Limb (tissue), 2 donors: ENCODE data around the gene CDC14B.
"Not testable (repeated sequence)": the region's sequence is repeated elsewhere in the genome, so short reads cannot be mapped to it uniquely, and the experiment has no call there.

Experiments used
- DNase-seq, 2 donors: peaks; one replicate each; pipeline ENCODE4 v3.0.0-alpha.2; 2016; ENCODE audit errors: extremely low spot score in 2 of 2

Gene CDC14B

GRCh38 chr9:96550659-96551058, 69.0 kb downstream of the CDC14B start:
- DNase-seq: no peak

DNA sequence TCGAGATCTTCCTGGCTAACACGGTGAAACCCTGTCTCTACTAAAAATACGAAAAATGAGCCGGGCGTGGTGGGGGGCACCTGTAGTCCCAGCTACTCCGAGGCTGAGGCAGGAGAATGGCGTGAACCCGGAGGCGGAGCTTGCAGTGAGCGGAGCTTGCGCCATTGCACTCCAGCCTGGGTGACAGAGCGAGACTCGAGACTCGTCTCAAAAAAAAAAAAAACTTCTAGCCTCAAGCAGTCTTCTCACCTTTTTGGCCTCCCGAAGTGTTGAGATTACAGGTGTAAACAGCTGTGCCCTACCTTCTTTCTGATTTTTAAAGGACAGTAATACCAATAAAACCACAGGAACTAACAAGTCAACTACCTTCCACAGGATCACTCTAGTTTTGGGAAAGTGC, 76.5 kb downstream of the CDC14B start:
- not testable (repeated sequence) for DNase-seq

DNA sequence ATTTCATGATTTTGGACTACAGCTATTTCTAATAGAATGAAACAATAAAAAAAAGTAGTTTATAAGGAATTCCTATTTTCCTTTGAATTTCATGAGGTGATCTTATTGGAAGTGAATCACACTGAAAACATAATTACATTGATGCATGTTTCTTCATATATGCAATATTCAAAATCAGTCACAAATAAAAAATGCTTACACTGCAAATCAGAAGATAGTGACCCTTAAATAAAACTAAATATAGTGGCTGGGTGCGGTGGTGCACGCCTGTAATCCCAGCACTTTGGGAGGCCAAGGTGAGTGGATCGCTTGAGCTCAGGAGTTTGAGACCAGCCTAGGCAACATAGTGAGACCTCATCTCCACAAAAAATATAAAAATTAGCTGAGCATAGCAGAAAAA, 79.5 kb downstream of the CDC14B start:
- DNase-seq: no peak

DNA sequence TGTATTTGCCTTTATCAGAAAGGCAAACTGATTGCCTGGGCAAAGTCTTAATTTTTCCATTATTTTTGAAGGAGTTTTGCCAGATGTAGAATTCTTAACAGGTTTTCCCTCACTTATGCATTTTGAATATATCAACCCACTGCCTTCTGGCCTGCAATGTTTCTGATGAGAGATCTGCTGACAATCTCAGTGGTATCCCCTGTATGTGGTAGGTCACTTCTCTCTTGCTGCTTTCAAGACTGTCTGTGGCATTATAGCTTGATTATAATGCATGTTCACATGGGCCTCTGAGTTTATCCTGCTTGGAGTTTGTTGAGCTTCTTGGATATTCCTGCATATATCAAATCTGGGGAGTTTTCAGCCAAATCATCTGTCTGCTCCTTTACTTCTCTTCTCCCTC, 87.5 kb downstream of the CDC14B start:
- no peak for DNase-seq

DNA sequence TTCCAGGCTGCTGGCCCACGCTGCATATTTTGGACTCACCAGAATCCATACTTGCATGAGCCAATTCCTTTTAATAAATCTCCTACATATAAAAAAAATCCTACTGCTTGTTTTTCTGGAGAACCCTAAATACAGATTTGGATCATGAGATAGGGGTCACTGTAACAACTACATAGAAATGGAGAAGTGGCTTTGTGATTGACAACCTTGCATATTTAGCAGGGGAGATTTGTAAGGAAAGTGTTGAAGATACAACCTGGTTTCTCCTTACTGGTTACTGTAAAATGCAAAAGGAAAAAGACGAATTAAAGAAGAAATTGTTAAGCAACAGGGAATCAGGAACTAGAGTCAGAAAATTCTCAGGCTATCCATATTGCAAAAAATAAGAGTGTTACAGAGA, 94.9 kb downstream of the CDC14B start:
- DNase-seq: no peak

DNA sequence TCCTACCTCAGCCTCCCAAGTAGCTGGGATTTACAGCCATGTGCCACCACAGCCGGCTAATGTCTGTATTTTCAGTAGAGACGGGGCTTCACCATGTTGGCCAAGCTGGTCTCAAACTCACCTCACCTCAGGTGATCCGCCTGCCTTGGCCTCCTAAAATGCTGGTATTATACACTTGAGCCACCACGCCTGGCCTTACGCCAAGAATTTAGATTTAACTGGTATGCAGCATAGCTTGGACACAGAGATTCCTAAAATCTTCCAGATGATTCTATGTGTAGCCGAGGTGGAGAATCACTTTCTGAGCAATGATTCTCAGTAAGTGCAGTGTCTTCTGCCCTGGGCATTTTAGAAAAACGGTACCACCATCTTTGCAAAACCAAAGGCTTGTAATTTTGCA, 95.6 kb downstream of the CDC14B start:
- DNase-seq: no peak

- DNase-seq: no peak
Measured at GRCh38 chr9:96523374-96523773, 96.3 kb downstream of the CDC14B start.

GRCh38 chr9:96522366-96522765, 97.3 kb downstream of the CDC14B start:
- DNase-seq: no peak

- DNase-seq: no peak
Measured at GRCh38 chr9:96519787-96520186, 99.9 kb downstream of the CDC14B start.

DNA sequence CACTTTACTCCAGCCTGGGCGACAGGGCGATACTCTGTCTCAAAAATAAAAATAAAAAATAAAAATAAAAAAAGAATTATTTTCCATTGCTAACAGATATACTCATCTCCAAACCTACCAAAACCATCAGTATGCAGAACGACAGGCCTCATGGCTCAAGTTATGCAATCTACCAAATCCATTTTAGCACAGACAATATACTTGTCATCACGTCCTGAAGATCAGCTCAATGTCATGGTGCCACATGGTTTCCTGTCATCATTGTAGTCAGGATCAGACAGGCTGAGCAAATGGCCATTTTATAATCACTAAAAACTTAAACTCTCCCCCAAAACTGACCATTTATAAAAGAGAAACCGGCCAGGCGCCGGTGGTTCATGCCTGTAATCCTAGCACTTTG, 100.5 kb downstream of the CDC14B start:
- DNase-seq: no peak

DNA sequence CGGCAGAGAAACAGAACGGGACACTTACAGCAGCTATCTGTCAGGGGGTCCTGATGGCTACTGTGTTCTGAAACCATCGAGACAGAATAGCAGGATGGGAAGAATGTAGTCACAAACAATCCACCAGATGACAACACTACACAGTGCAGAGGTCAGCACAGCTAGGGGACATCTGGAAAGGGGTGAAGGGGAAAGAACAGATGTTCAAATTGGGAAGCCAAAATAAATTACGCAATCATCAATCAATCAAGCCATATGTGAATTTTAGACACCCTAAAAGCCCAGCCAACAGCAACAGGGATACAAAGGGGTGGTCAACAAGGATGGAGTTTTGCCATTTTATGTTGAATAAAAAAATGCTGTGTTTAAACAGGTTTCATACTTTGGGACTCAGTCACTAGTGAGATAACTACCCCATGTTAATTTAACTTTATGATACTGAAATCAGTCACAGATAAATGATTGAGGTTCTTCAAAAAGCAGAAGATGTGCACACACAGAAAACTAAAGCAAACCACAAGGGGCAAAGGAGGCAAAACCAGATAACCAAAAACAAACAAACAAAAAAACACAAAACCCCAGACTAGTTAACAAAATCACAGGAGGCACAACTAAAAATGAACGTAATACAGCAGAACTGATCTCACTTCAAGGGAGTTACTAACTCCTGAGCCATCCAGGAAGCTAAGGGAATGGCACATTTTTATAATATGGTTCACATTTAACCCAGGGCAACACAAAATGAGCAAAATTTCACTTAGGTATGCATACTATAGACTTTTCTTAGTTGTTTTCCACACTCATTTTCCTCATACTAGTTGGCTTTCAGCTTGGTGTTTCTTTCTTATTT, 103.8 kb downstream of the CDC14B start:
- DNase-seq: no peak

DNA sequence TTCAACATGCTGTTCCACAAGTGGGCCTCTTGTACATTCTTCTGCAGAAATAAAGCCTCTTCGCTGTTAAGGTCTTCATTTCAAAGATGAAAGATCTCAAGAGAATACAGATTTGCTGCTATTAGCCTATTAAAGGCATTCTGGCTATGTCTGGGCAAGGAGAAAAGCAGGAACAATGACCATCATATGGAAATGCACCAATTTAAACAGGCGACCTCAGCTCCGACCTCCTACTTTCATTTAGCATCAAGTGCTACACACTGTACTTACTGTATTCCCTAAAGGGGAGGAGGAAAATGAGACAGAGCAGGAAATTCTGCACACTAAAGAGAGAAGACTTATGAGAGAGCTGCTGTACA, 104.9 kb downstream of the CDC14B start:
- no peak for DNase-seq

- DNase-seq: peak in 1 of 2 donors; percentile 8
Measured at GRCh38 chr9:96514108-96514799, 105.4 kb downstream of the CDC14B start.

DNA sequence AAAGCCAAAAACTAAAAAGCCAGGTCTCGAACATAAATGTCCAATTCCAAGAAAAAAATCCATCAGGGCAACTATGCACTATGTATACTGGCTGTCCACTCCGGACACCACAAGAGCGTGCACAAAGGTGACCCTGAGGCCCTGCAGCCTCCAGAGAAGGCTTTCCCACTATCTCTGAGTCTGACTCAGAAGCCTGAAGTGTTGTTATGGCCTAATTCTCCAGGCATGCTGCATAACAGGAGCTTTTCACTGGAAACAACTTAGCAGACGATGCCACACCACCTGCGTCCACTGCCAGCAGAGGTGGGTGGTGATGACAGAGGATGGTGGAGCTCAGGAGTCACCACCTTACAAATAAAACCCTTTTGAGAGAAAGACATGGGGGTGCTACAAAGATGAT, 106.0 kb downstream of the CDC14B start:
- no peak for DNase-seq

DNA sequence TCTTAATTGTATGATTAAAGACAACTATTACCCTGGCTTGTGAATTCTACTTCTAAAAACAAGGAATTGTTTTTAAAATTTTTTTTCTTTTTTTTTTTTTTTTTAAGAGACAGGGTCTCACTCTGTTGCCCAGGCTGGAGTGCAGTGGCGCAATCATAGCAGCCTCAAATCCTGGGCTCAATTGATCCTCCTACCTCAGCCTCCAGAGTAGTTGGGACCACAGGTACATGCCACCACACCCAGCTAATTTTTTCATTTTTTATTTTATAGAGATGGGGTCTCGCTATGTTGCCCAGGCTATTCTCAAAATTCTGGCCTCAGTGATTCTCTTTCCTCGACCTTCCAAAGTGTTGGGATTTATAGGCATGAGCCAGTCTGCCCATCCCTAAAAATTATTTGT, 107.4 kb downstream of the CDC14B start:
- no peak for DNase-seq

DNA sequence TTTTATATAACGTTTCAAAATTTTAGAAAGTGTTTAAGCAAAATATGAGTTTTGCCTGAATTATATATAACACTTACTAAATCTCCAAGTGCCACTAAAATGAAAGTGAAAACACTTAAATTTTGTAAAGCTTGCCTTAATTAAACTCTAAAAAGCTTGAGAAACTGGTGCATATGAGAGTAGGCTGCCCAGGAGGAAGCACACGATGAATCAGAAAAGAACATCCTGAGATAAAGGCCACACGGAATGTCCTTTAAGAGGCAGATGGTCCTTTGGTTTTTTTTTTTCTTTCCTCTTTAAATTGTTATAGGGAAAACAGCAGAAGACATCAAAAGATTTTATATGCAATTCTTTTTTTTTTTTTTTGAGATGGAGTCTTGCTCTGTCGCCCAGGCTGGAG, 109.4 kb downstream of the CDC14B start:
- DNase-seq: no peak

- DNase-seq: no peak
Measured at GRCh38 chr9:96509848-96510247, 109.8 kb downstream of the CDC14B start.

DNA sequence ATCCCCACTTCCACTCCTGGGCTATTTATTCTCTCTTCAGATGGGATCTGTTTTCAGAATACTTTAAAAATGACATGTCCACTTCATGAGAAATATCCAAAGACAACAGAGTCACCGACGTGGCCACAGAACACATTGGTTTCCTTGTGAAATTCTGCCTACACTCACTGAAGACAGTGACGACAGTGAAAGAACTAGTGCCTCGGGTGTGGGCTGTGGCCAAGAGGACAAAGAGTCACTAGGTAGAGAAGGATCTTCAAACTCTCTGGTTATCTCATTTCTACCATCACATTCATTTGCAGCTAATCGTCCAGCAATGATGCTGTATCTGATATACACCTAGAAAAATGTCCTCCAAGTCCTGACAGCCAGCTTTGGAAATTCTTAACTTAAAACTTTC, 110.6 kb downstream of the CDC14B start:
- DNase-seq: no peak

GRCh38 chr9:96508227-96508940, 111.3 kb downstream of the CDC14B start:
- DNase-seq: no peak

DNA sequence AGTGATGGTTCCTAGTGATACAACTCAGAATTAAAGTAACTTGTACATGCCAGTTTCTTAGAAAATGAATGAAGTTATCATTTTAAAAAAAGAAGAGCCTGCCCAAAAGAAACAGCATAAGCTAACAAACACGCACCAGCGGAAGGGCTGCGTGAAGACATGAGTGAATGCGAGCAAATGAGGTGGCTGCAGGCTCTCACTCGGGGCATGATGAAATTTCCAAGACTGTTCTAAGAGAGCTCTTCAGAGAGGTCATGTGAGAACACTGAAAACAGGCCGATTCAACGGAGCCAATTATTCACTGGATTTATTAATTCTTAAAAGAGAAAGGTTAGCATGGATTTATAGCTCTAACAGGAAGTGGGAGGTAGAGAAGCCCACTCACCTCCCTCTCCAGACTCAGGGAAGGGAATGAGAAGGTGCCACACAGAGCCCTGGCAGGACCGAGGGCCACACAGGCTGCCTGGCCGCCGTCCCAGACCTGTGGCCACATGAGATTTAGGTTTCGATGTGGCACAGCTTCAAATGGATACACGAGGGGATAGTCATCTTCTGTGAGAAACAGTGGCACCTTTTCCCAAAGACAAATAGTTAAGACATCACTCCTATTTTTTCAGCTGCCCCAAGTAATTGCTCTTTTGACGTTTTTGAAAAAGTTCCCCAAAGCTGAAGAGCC, 114.2 kb downstream of the CDC14B start:
- DNase-seq: no peak

DNA sequence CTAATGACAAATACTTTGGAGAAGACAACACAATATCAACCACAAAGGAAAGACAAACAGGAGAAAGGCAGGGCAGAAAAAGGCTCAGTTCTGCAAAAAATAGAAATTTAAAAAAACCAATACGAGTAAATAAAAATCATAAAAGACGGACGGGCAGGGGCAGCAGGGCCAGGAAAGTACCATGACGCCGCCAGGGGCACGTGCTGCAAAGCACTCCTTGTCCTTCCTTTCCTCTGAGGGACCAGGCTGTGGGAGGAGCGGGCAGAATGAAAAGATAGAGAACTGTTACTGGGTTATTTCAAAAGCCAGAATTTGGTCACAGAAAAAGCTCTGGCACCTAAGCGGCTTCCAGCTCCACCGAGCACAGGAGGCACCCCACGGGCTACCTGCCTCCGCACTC, 115.7 kb downstream of the CDC14B start:
- DNase-seq: no peak

DNA sequence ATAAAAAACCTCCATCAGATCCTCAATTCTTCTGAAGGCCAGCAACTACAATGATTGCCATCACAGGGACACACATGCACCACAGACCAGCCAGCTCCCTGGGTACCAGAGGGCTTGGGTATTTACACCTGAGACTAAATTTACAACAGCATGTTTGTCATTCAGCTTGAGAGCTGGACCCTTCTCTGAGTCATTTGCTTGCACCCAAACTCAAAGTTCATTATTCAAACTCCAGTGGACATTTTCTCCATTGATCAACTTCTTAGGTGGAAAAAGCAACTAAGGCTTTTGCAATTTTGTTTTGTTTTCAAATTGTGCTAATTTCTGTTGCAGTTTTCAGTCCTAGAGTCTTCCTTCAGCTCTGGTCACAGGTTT, 116.3 kb downstream of the CDC14B start:
- DNase-seq: not testable (repeated sequence)
